Frontal cortex (tissue), 4 donors: ENCODE data around the gene GYS1. TPM values are rescaled to one million over a fixed set of nuclear protein-coding genes. Genes with fewer than 3 reads are reported as not detected.
"Not testable (repeated sequence)": the region's sequence is repeated elsewhere in the genome, so short reads cannot be mapped to it uniquely, and the experiment has no call there.

Source experiments
- DNase-seq, 2 donors: peaks; one replicate each; pipeline ENCODE4 v3.0.0; 2012; ENCODE audit warnings: low spot score in 2 of 2
- FAIRE-seq: peaks from 2 replicates; lab custom pipeline; 2012; peaks lifted over from hg19 to GRCh38; lab: Jason Lieb, UNC
- total RNA-seq: library from RNA; depleted of rRNA; stranded (reverse); fragments of >200 nt; gene quantifications from one replicate; pipeline ENCODE4 v1.2.3, GENCODE V29; 2014
- donor health status: control.
- donor health status: control.
- donor health status: control.

The GYS1 gene
- total RNA-seq, 1 donor from 2014 or later: 12.6 TPM

GRCh38 chr19:48950159-48950558 lies 43.0 kb downstream of the GYS1 start:
- DNase-seq: no peak
- no peak for FAIRE-seq

GRCh38 chr19:48947258-48947542 lies 45.9 kb downstream of the GYS1 start:
- DNase-seq: no peak
- no peak for FAIRE-seq

GRCh38 chr19:48946463-48947257 lies 46.4 kb downstream of the GYS1 start:
- FAIRE-seq (no peak), DNase-seq (no peak)

GRCh38 chr19:48945817-48946216 lies 47.3 kb downstream of the GYS1 start:
- no peak for FAIRE-seq
- no peak for DNase-seq

- DNase-seq (no peak), FAIRE-seq (no peak)
Observed at GRCh38 chr19:48945415-48945814, 47.7 kb downstream of the GYS1 start.

GRCh38 chr19:48943081-48943480 lies 50.0 kb downstream of the GYS1 start:
- DNase-seq (no peak), FAIRE-seq (no peak)

- DNase-seq: no peak
- FAIRE-seq: no peak
Observed at GRCh38 chr19:48940902-48941301, 52.2 kb downstream of the GYS1 start.

- DNase-seq (no peak), FAIRE-seq (no peak)
Observed at GRCh38 chr19:48938256-48938655, 54.9 kb downstream of the GYS1 start.

- no peak for FAIRE-seq
- DNase-seq: no peak
Observed at GRCh38 chr19:48935864-48936263, 57.2 kb downstream of the GYS1 start.

- DNase-seq (no peak), FAIRE-seq (no peak)
Observed at GRCh38 chr19:48934837-48935236, 58.3 kb downstream of the GYS1 start.

- peak in 1 of 2 donors; percentile 61 for DNase-seq
- no peak for FAIRE-seq
Observed at GRCh38 chr19:48933382-48933932, 59.7 kb downstream of the GYS1 start, which contains the start of gene DHDH. Gene DHDH, plus strand, starts transcription at chr19:48933699. Its CDS starts 23 bp downstream, at chr19:48933722.

GRCh38 chr19:48928164-48929025 lies 64.7 kb downstream of the GYS1 start:
- no peak for DNase-seq
- no peak for FAIRE-seq

GRCh38 chr19:48927692-48928091 lies 65.4 kb downstream of the GYS1 start:
- DNase-seq, FAIRE-seq: not testable (repeated sequence)

- DNase-seq (peak in 1 of 2 donors; percentile 58), FAIRE-seq (no peak)
Observed at GRCh38 chr19:48926909-48927308, 66.2 kb downstream of the GYS1 start.

- FAIRE-seq, DNase-seq: not testable (repeated sequence)
Observed at GRCh38 chr19:48925890-48926289, 67.2 kb downstream of the GYS1 start.

GRCh38 chr19:48925240-48925843 lies 67.8 kb downstream of the GYS1 start:
- DNase-seq (no peak), FAIRE-seq (no peak)

- no peak for DNase-seq
- FAIRE-seq: no peak
Observed at GRCh38 chr19:48922548-48923490, 70.3 kb downstream of the GYS1 start.

- FAIRE-seq (no peak), DNase-seq (no peak)
Observed at GRCh38 chr19:48921721-48922500, 71.2 kb downstream of the GYS1 start.

GRCh38 chr19:48920949-48921348 lies 72.2 kb downstream of the GYS1 start:
- FAIRE-seq (no peak), DNase-seq (no peak)
